Prostate gland (tissue), 2 donors: ENCODE measurements around the gene MEIOB.

Experiments used
- CTCF ChIP-seq, 4 experiments: fragments of 200-600 bp in 2 of 4; fragments of 450-650 bp in 2 of 4; sonication (generic) in 2 of 4; IDR thresholded peaks; 1 replicate in 3 of 4; 2 replicates in 1 of 4; pipeline ENCODE4 v1.5.1; 2016 to 2019; ENCODE audit warnings: antibody characterized with exemption in 4 of 4, mild to moderate bottlenecking in 2 of 4, moderate library complexity in 2 of 4
- POLR2A ChIP-seq: fragments of 450-650 bp; IDR thresholded peaks from one replicate; pipeline ENCODE4 v1.6.1; 2016; ENCODE audit warnings: antibody characterized with exemption, mild to moderate bottlenecking
- POLR2AphosphoS5 ChIP-seq: sonication (generic); formaldehyde crosslinking; IDR thresholded peaks from one replicate; pipeline ENCODE4 v1.6.1; 2017; ENCODE audit warnings: antibody characterized with exemption

- TF ChIP-seq CTCF (IDR thresholded peaks at IDR 0.05) (no peak), POLR2AphosphoS5 (no peak), POLR2A (no peak)
Observed at GRCh38 chr16:1793578-1794220, 78.3 kb downstream of the MEIOB start, which contains the start of gene IGFALS.
